Karpas-422 (cell line): ENCODE data around the gene WDR81. TPM values are rescaled to one million over a fixed set of nuclear protein-coding genes. Genes with fewer than 3 reads are reported as not detected.
A peak's percentile ranks its signal among the peaks of the same experiment; 100 is the strongest.

Source experiments
- DNase-seq: peaks from one replicate; pipeline ENCODE4 v3.0.0-alpha.2; 2015
- H2AFZ ChIP-seq: fragments of 200-600 bp; sonication (generic); 2 replicates; pipeline ENCODE4 v1.6.1; 2014; ENCODE audit warnings: antibody characterized with exemption, low read length, mixed read lengths
- H3K27ac ChIP-seq: fragments of 200-600 bp; sonication (generic); 2 replicates; pipeline ENCODE4 v1.5.1; 2014; ENCODE audit warnings: mild to moderate bottlenecking, low read length, moderate library complexity
- H3K27me3 ChIP-seq: fragments of 200-600 bp; sonication (generic); 2 replicates; pipeline ENCODE4 v1.6.1; 2014; ENCODE audit warnings: low read length, mixed read lengths
- H3K36me3 ChIP-seq: fragments of 200-600 bp; sonication (generic); 2 replicates; pipeline ENCODE4 v1.6.1; 2014; ENCODE audit warnings: low read length, mixed read lengths; ENCODE audit not compliant: insufficient read depth
- H3K4me1 ChIP-seq: fragments of 200-600 bp; sonication (generic); 2 replicates; pipeline ENCODE4 v1.6.1; 2014; ENCODE audit warnings: mild to moderate bottlenecking, low read length, mixed read lengths
- H3K4me2 ChIP-seq: fragments of 200-600 bp; sonication (generic); 2 replicates; pipeline ENCODE4 v1.6.1; 2014; ENCODE audit warnings: low read length, low read depth, mild to moderate bottlenecking; ENCODE audit not compliant: poor library complexity, severe bottlenecking
- H3K4me3 ChIP-seq: fragments of 200-600 bp; sonication (generic); 2 replicates; pipeline ENCODE4 v1.5.1; 2014; ENCODE audit warnings: mild to moderate bottlenecking, antibody characterized with exemption, low read length, mixed read lengths
- H3K79me2 ChIP-seq: fragments of 200-600 bp; sonication (generic); 2 replicates; pipeline ENCODE4 v1.6.1; 2014; ENCODE audit warnings: mild to moderate bottlenecking, low read length, mixed read lengths
- H3K9ac ChIP-seq: fragments of 200-600 bp; sonication (generic); 2 replicates; pipeline ENCODE4 v1.6.0; 2014; ENCODE audit warnings: low read length
- H3K9me2 ChIP-seq: fragments of 200-600 bp; sonication (generic), shearing (Covaris generic); replicated peaks from 2 replicates; pipeline ENCODE4 v1.6.0; 2014; ENCODE audit warnings: mild to moderate bottlenecking, low read length, moderate library complexity; ENCODE audit not compliant: insufficient read depth
- H3K9me3 ChIP-seq: fragments of 300-700, 200-600 bp; sonication (generic); 2 replicates; pipeline ENCODE4 v1.6.1; 2014; ENCODE audit warnings: low read length, mixed read lengths
- H4K20me1 ChIP-seq: fragments of 200-600 bp; sonication (generic); 2 replicates; pipeline ENCODE4 v1.6.1; 2014; ENCODE audit warnings: mild to moderate bottlenecking, antibody characterized with exemption, low read length, low read depth; ENCODE audit not compliant: insufficient read depth
- total RNA-seq: library from RNA; depleted of rRNA; stranded (reverse); fragments of >200 nt; shearing (Covaris generic); gene quantifications from 2 replicates; pipeline ENCODE4 v1.2.3, GENCODE V29; 2014; ENCODE audit warnings: low replicate concordance

Gene WDR81
- total RNA-seq, 1 experiment from 2014 or later = 11.7 TPM

DNA sequence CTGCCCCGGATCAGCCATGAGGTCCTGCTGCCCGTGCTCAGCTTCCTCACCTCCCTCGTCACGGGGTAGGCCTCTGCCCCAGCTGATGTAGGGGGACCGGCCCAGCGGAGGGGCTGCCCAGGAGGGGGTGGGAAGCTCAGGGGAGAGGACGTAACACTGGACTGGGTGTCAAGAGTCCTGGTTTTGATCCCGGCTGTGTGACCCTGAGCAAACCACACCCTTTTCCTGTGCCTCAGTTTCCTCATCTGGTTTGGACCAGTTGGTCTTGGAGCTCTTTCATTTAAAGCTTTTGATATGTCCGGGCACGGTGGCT, 6.6 kb downstream of the WDR81 start:
- H3K36me3 ChIP-seq = no peaks in the 10 kb centered on the region; the same call in 1 of the 2 replicates
- H3K4me1 ChIP-seq = peaks cover 41% of the 10 kb centered on the region
- peaks cover 1% of the 10 kb centered on the region; the same call in 1 of the 2 replicates for H4K20me1 ChIP-seq
- H3K9me3 ChIP-seq = no peaks in the 10 kb centered on the region
- H3K9me2 ChIP-seq = no peaks in the 10 kb centered on the region
- DNase-seq = peak; percentile 35
- H3K79me2 ChIP-seq = no peaks in the 10 kb centered on the region
- no peak overlapping the region for H2AFZ ChIP-seq
- H3K4me3 ChIP-seq = no peak overlapping the region
- H3K4me2 ChIP-seq = no peak overlapping the region
- H3K27me3 ChIP-seq = no peaks in the 10 kb centered on the region
- H3K27ac ChIP-seq = no peak overlapping the region
- no peak overlapping the region for H3K9ac ChIP-seq

DNA sequence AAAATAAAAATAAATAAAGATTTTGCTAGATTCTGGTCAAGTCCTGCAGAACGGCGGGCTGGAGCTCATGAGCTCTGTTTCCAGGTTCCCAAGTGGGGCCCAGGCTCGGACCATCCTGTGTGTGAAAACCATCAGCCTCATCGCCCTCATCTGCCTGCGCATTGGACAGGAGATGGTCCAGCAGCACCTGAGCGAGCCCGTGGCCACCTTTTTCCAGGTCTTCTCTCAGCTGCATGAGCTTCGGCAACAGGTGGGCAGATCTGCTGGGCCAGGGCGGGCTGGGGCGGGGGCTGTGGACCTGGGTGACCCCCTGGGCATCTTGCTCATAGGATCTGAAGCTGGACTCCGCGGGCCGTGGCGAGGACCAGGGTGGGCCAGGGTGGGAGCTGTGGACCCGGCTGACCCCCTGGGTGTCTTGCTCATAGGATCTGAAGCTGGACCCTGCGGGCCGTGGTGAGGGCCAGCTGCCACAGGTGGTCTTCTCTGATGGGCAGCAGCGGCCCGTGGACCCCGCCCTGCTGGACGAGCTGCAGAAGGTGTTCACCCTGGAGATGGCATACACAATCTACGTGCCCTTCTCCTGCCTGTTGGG, 7.8 kb downstream of the WDR81 start:
- H3K4me2 ChIP-seq = peak overlapping the region; percentile 67
- no peak for DNase-seq
- no peaks in the 10 kb centered on the region for H3K79me2 ChIP-seq
- H3K9me2 ChIP-seq = no peaks in the 10 kb centered on the region
- peaks cover 50% of the 10 kb centered on the region for H3K4me1 ChIP-seq
- no peaks in the 10 kb centered on the region for H3K9me3 ChIP-seq
- H3K27me3 ChIP-seq = no peaks in the 10 kb centered on the region
- peak overlapping the region; percentile 37; the same call in 1 of the 2 replicates for H3K4me3 ChIP-seq
- peak overlapping the region; percentile 55 for H3K9ac ChIP-seq
- H2AFZ ChIP-seq = no peak overlapping the region
- H4K20me1 ChIP-seq = peaks cover 3% of the 10 kb centered on the region; the same call in 1 of the 2 replicates
- no peaks in the 10 kb centered on the region; the same call in 1 of the 2 replicates for H3K36me3 ChIP-seq
- peak overlapping the region; percentile 77 for H3K27ac ChIP-seq

DNA sequence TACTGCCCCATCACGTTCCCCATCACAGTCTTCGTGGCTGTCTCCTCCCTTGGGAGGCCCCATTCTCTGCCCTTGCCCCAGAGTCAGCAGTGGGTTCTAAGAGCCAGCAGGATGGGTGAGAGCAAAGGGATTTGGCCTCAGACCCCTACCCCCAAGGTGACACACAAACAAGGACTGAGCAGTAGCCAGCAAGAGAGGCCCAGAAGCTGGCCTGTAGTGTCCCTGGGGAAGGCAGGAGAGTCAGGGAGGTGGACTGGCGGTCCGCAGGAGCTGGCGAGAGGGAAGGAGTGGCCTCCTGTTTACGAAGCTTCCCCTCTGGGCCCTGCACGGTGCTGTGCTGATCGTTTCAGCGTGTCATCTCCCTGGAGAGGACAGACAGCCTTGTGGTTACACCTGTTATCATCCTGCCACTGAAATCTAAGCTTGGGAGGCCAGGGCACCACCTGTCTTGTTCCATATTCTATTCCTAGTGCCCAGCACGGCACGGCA, 8.4 kb downstream of the WDR81 start:
- Histone ChIP-seq H3K9ac (peak overlapping the region; percentile 55), H3K9me2 (no peaks in the 10 kb centered on the region), H2AFZ (no peak overlapping the region), H3K9me3 (no peaks in the 10 kb centered on the region), H3K27ac (peak overlapping the region; percentile 77), H3K36me3 (no peaks in the 10 kb centered on the region; the same call in 1 of the 2 replicates), H3K27me3 (no peaks in the 10 kb centered on the region), H3K4me2 (peak overlapping the region; percentile 67), H3K4me1 (peaks cover 50% of the 10 kb centered on the region), H3K79me2 (no peaks in the 10 kb centered on the region), H4K20me1 (peaks cover 3% of the 10 kb centered on the region; the same call in 1 of the 2 replicates), H3K4me3 (peak overlapping the region; percentile 37; the same call in 1 of the 2 replicates)
- peak; percentile 77 for DNase-seq

- Histone ChIP-seq H2AFZ (no peak overlapping the region), H3K79me2 (no peaks in the 10 kb centered on the region), H3K27me3 (no peaks in the 10 kb centered on the region), H3K27ac (peak overlapping the region; percentile 77; the same call in 1 of the 2 replicates), H3K9ac (0 out of 2 replicates have a peak overlapping the region, but pooled peaks have one; percentile 55), H3K36me3 (no peaks in the 10 kb centered on the region; the same call in 1 of the 2 replicates), H3K4me2 (peak overlapping the region; percentile 67), H3K4me3 (peak overlapping the region; percentile 37; the same call in 1 of the 2 replicates), H3K4me1 (peaks cover 50% of the 10 kb centered on the region), H4K20me1 (peaks cover 3% of the 10 kb centered on the region; the same call in 1 of the 2 replicates), H3K9me3 (no peaks in the 10 kb centered on the region), H3K9me2 (no peaks in the 10 kb centered on the region)
- no peak for DNase-seq
These were observed 9.3 kb downstream of the WDR81 start for GRCh38 chr17:1733759-1734158.

- Histone ChIP-seq H4K20me1 (peaks cover 3% of the 10 kb centered on the region; the same call in 1 of the 2 replicates), H3K4me2 (no peak overlapping the region), H3K9me3 (no peaks in the 10 kb centered on the region), H3K4me3 (no peak overlapping the region), H3K4me1 (peaks cover 50% of the 10 kb centered on the region), H3K9me2 (no peaks in the 10 kb centered on the region), H3K27me3 (no peaks in the 10 kb centered on the region), H2AFZ (no peak overlapping the region), H3K27ac (no peak overlapping the region), H3K36me3 (no peaks in the 10 kb centered on the region; the same call in 1 of the 2 replicates), H3K79me2 (no peaks in the 10 kb centered on the region), H3K9ac (no peak overlapping the region)
- DNase-seq = peak; percentile 35
These were observed 10.9 kb downstream of the WDR81 start for GRCh38 chr17:1735418-1735817.

DNA sequence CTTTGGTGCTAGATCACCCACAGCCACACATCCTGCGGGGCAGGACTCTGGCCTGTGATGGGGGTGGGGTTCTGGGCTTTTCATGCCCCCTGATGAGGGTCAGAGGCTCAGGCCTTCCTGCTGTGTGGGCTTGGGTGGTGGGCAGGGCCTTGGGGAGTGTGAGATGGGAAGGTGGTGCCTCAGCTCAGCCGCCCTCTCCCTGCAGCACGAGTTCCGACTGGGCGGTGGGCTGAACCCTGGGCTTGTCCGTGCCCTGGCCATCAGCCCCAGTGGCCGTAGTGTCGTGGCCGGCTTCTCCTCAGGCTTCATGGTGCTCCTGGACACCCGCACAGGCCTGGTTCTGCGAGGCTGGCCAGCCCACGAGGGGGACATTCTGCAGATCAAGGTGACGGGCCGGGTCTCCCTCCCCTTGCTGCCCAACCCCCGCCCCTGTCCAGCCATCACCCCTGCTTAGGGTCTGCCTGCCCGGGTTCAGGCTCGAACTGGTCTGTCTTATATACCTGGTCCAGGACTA, 11.4 kb downstream of the WDR81 start:
- Histone ChIP-seq H3K9me3 (no peaks in the 10 kb centered on the region), H3K79me2 (no peaks in the 10 kb centered on the region), H3K27me3 (no peaks in the 10 kb centered on the region), H3K9me2 (no peaks in the 10 kb centered on the region), H4K20me1 (peaks cover 3% of the 10 kb centered on the region; the same call in 1 of the 2 replicates), H2AFZ (no peak overlapping the region), H3K4me3 (no peak overlapping the region), H3K9ac (no peak overlapping the region), H3K4me1 (peaks cover 50% of the 10 kb centered on the region), H3K4me2 (no peak overlapping the region), H3K27ac (no peak overlapping the region), H3K36me3 (no peaks in the 10 kb centered on the region; the same call in 1 of the 2 replicates)
- DNase-seq = no peak

DNA sequence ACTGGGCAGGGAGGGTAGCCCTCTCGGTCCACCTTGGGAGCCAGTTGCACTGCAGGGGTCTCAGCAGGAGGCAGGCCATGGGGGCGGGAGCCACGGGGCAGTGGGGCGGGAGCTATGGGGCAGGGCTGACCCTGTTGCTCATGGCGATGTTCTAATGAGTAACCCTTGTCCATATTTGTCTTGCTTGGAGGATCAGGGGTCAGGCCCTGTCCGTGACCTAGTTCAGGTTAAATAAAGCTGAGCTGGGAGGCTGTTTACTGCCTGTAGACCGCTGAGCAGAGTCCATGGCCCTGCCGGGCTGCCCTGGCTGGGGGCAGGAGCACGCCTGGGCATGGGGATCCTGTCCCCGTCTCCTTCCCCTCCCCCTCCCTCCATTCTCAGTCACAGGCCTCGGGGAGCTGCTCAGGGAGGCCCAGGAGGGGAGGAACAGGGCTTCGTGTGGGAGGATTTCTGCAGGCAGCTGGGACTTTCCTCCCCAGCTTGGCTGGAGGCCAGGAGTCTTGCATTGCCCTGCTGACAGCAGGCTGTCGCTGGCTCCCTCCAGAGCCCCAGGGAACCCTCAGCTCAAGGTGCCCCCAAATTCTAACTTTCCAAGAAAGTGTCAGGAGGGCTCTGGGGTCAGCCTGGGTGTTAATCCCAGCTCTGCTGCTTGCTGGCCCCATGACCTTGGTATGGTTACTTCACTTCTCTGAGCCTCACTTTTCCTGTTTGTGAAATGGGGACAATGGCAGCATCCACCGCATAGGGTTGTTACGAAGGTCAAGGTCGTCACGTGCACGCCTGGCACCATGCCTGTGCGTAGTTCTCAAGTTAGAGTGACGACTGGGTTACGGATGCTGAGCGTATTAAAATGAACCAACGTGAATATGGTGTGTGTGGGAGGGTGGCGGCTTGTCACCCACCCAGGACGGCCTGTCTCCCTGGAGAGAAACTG, 12.1 kb downstream of the WDR81 start:
- no peak overlapping the region for H3K27ac ChIP-seq
- no peaks in the 10 kb centered on the region for H3K9me3 ChIP-seq
- H3K9me2 ChIP-seq = no peaks in the 10 kb centered on the region
- H4K20me1 ChIP-seq = peaks cover 3% of the 10 kb centered on the region; the same call in 1 of the 2 replicates
- no peak overlapping the region for H3K9ac ChIP-seq
- H3K36me3 ChIP-seq = no peaks in the 10 kb centered on the region; the same call in 1 of the 2 replicates
- no peaks in the 10 kb centered on the region for H3K79me2 ChIP-seq
- no peak overlapping the region for H3K4me3 ChIP-seq
- peaks cover 50% of the 10 kb centered on the region for H3K4me1 ChIP-seq
- no peaks in the 10 kb centered on the region for H3K27me3 ChIP-seq
- H2AFZ ChIP-seq = no peak overlapping the region
- H3K4me2 ChIP-seq = no peak overlapping the region
- DNase-seq = peak; percentile 55
